ENCODE results near the gene GYPC. TPM values are rescaled to one million over a fixed set of nuclear protein-coding genes. Genes with fewer than 3 reads are reported as not detected.

Gene GYPC, protein sequence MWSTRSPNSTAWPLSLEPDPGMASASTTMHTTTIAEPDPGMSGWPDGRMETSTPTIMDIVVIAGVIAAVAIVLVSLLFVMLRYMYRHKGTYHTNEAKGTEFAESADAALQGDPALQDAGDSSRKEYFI
- 10 to 100 TPM in 1 of 2 donors, 1 to 10 TPM in 1; 7.1 to 14.7 TPM for total RNA-seq

DNA sequence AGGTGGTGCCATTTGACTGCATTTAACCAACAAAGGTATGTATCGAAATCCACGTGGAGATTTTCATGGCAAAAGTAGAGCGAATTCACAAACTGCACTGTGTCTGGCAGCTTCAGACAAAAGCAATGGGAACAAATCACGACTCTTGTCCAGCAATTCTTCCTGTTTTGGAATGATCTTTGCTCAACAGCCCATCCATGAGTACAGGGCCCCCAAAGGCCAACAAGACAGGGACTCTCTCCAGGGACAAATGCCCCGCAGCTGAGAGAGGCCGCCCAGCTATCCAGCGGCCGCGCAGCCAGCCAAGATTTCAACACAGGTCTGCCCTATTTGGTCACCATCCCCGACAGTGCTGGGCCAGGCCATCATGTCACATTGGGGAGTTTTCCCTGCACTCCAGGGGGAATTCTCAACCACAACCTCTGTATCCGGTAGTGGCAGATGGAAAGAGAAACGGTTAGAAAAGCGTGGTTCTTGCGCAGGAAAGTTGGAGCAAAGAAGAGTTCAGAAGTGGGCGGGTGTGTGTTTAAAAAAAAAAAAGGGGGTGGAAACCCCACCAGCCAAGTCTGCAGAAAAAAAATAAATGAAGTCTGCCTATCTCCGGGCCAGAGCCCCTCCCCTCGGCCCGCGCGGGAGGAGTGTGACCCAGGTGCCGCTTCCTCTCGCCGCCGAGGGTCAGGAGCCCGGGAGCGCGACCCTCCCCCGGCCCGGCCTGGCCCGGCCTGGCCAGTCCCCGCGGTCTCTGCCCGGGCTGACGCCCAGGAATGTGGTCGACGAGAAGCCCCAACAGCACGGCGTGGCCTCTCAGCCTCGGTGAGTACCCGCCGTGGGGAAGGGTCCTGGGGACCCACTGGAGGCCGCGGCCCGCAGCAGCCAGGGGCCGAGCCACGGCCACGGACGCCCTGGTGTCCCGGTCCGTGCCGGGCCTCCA is at the start of gene GYPC:
Gene GYPC, plus strand, starts transcription at position 659 of the 931 bp plus-strand sequence. Its CDS starts 106 bp downstream, at position 765.
- no peaks in the 10 kb centered on the region for H3K9me3 ChIP-seq
- peak; percentile 42 for DNase-seq
- H3K4me1 ChIP-seq, result no peaks in the 10 kb centered on the region
- peak within 1 kb of the TSS; percentile 63 for H3K4me3 ChIP-seq
- H3K36me3 ChIP-seq, result no peaks in the 10 kb centered on the region
- peak within 1 kb of the TSS; percentile 46 to 97 for H3K9ac ChIP-seq (ENCODE audit: low read depth in 2 of 2, low read length in 2 of 2)
- peak within 1 kb of the TSS; percentile 90 for H3K27ac ChIP-seq
- intact Hi-C loops (cut with DNase I), result no loop called here
- TF ChIP-seq, protein P1, sequence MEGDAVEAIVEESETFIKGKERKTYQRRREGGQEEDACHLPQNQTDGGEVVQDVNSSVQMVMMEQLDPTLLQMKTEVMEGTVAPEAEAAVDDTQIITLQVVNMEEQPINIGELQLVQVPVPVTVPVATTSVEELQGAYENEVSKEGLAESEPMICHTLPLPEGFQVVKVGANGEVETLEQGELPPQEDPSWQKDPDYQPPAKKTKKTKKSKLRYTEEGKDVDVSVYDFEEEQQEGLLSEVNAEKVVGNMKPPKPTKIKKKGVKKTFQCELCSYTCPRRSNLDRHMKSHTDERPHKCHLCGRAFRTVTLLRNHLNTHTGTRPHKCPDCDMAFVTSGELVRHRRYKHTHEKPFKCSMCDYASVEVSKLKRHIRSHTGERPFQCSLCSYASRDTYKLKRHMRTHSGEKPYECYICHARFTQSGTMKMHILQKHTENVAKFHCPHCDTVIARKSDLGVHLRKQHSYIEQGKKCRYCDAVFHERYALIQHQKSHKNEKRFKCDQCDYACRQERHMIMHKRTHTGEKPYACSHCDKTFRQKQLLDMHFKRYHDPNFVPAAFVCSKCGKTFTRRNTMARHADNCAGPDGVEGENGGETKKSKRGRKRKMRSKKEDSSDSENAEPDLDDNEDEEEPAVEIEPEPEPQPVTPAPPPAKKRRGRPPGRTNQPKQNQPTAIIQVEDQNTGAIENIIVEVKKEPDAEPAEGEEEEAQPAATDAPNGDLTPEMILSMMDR (IDR thresholded peaks at IDR 0.05), result no peak
- H3K27me3 ChIP-seq, result no peaks in the 10 kb centered on the region

DNA sequence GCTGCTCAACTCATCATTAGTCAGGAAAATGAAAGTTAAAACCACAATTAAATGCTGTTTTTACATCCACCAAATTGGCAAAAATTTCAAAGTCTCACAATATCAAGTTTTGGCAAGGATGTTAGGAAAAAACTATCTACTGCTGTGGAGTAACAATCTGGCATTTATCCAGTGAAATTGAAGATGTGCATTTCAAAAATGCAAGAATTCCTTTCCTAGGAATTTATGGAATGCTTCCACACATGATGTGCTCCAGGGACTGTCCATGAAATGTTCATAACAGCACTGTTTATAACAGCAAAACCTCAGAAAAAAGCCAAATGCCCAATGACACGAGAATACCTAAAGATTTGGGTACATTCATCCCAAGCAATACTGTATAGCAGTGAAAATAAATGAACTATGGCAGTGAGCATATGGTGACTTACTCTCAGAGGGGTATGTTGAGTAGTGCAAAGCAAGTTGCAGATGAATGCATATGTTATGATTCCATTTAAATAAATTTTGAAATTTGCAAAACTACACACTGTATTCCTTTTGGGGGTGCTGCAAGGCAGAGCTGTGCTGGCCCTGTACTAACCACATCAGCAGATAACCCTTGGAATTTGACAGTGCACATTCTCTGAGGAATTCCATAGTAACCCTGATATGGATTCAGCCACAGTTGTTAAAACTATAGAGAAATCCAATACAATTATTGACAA is 41.3 kb upstream of the GYPC start:
- no peak for DNase-seq
- Histone ChIP-seq H3K9ac (ENCODE audit: low read depth in 2 of 2, low read length in 2 of 2) (no peak overlapping the region), H3K36me3 (no peaks in the 10 kb centered on the region), H3K9me3 (no peaks in the 10 kb centered on the region), H3K27ac (no peak overlapping the region), H3K4me3 (no peak overlapping the region), H3K27me3 (no peaks in the 10 kb centered on the region), H3K4me1 (no peaks in the 10 kb centered on the region)
- intact Hi-C loops (cut with DNase I), result no loop called here
- TF ChIP-seq, protein P1 (IDR thresholded peaks at IDR 0.05), result no peak

DNA sequence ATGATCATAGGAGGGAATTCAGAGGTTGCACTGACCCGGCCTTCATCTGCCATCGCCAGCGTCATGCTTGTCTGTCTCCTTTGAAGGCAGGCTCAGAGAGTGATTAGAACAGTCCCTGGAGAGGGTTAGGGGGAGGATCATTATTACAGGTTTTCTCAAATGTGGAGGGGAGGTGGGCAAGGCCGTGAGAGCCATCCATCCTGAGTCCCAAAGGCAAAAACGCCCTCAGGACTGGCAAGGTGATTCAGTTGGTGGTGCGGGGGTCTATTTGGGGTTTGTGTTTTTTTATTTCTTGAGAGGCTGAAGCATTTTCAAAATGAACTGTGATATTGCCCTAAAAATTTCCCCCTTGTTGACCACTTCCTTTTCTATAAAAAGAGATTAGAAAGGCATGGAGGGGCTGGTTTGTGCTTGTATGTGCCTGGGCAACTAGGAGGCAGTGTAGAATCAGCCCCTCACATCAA is 39.3 kb upstream of the GYPC start:
- Histone ChIP-seq H3K4me3 (no peak overlapping the region), H3K36me3 (no peaks in the 10 kb centered on the region), H3K27ac (no peak overlapping the region), H3K4me1 (no peaks in the 10 kb centered on the region), H3K27me3 (no peaks in the 10 kb centered on the region), H3K9ac (ENCODE audit: low read depth in 2 of 2, low read length in 2 of 2) (no peak overlapping the region), H3K9me3 (no peaks in the 10 kb centered on the region)
- no peak for DNase-seq
- intact Hi-C loops (cut with DNase I), result no loop called here
- TF ChIP-seq, protein P1 (IDR thresholded peaks at IDR 0.05), result no peak

DNA sequence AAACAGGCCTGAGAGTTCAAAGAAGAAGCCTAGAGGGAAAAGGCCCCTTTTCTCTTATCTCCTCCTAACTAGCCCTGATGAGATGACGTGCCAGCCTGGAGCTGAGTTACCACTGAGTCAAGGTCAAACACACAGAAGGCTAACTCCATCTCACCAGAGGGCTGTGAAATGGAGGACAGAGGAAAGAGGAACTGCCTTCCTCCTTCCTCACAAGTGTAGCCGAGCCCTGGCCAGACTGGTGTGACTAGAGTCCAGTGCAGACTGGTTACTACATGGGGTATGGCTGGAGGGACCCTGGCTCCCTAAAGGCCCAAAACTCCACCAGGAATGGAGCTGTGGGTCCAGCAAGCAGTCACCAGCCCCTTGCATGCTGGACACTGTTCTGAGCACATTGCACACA is 35.7 kb upstream of the GYPC start:
- Histone ChIP-seq H3K27me3 (no peaks in the 10 kb centered on the region), H3K9ac (ENCODE audit: low read depth in 2 of 2, low read length in 2 of 2) (no peak overlapping the region), H3K4me1 (no peaks in the 10 kb centered on the region), H3K9me3 (no peaks in the 10 kb centered on the region), H3K36me3 (no peaks in the 10 kb centered on the region), H3K4me3 (no peak overlapping the region), H3K27ac (no peak overlapping the region)
- TF ChIP-seq, protein P1 (IDR thresholded peaks at IDR 0.05), result no peak
- intact Hi-C loops (cut with DNase I), result no loop called here
- no peak for DNase-seq

DNA sequence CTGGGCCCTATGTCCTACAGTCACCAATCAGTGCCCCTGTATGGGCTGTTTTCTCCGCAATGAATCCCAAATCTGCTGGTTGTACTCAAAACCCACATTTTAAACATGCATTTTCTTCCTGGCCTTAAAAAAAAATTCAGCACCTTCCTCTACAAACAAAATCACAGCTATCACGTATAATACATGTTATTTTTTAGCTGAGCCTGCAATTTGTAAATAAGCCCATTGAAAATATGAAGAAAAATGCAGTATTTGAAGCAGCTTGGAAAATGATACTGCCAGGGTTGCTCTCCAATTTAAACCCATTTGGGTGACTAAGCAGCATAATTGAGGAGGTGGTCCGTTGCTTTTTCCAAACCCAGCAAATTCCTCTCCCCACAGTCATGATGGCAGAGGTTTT is 33.0 kb upstream of the GYPC start:
- intact Hi-C loops (cut with DNase I), result no loop called here
- H3K4me3 ChIP-seq, result no peak overlapping the region
- H3K27ac ChIP-seq, result no peak overlapping the region
- DNase-seq, result no peak
- TF ChIP-seq, protein P1 (IDR thresholded peaks at IDR 0.05), result no peak
- H3K9me3 ChIP-seq, result no peaks in the 10 kb centered on the region
- H3K36me3 ChIP-seq, result no peaks in the 10 kb centered on the region
- H3K4me1 ChIP-seq, result no peaks in the 10 kb centered on the region
- no peaks in the 10 kb centered on the region for H3K27me3 ChIP-seq
- H3K9ac ChIP-seq (ENCODE audit: low read depth in 2 of 2, low read length in 2 of 2), result no peak overlapping the region
